GM12878 (cell line): ENCODE data around the gene TMPRSS13. TPM values are rescaled to one million over a fixed set of nuclear protein-coding genes. Genes with fewer than 3 reads are reported as not detected.

Experiments used
- ATAC-seq: fragments of 200-7000 bp; cut with Tn5 transposase; 3 replicates; pipeline ENCODE4 v1.9.1; 2020; ENCODE audit warnings: mild to moderate bottlenecking, moderate library complexity
- BruUV-seq: library from RNA; stranded (reverse); fragments of 400-500 nt; replicated peaks from 2 replicates; lab custom pipeline; 2021; lab: Mats Ljungman, UMichigan
- CTCF ChIA-PET: fragments of 300-600 bp; sonication (Branson Sonifier 250); formaldehyde crosslinking; extraction: SDS; loops from one replicate; lab custom pipeline; 2021; ENCODE audit warnings: inconsistent platforms; lab: Yijun Ruan, JAX
- POLR2A ChIA-PET: fragments of 350-600 bp; formaldehyde crosslinking; extraction: SDS; loops from one replicate; lab custom pipeline; 2021; ENCODE audit warnings: inconsistent platforms; lab: Charles Lee
- RAD21 ChIA-PET: fragments of 300-600 bp; sonication (Branson Sonifier 250); formaldehyde crosslinking; loops from one replicate; lab custom pipeline; 2023; ENCODE audit warnings: antibody characterized with exemption; ENCODE audit not compliant: unreplicated experiment; lab: Charles Lee
- SMC1A ChIA-PET: fragments of 300-600 bp; sonication (Branson Sonifier 250); formaldehyde crosslinking; loops from one replicate; lab custom pipeline; 2023; ENCODE audit not compliant: unreplicated experiment, uncharacterized antibody; lab: Charles Lee
- DNase-seq: peaks from one replicate; pipeline ENCODE4 v3.0.0-alpha.2; 2011; ENCODE audit warnings: low read depth, low spot score
- FAIRE-seq: peaks from 3 replicates; lab custom pipeline; 2011; peaks lifted over from hg19 to GRCh38; lab: Jason Lieb, UNC
- H2AFZ ChIP-seq: 2 replicates; pipeline ENCODE4 v1.6.0; 2011; ENCODE audit warnings: low read depth, low read length, control low read depth; ENCODE audit not compliant: control insufficient read depth
- H3K27ac ChIP-seq: 2 replicates; pipeline ENCODE4 v1.5.1; 2011; ENCODE audit warnings: control low read depth; ENCODE audit not compliant: control insufficient read depth, insufficient read depth
- H3K27me3 ChIP-seq, 2 experiments: replicated peaks in 1 of 2; 2 replicates each; pipeline versions ENCODE4 v1.6.0 to v1.6.1; 2011; ENCODE audit warnings: low read length in 1 of 2; ENCODE audit not compliant: control insufficient read depth in 2 of 2, insufficient read depth in 2 of 2
- H3K36me3 ChIP-seq, 2 experiments: 2 replicates each; pipeline ENCODE4 v1.5.1; 2011; ENCODE audit warnings: low read length in 1 of 2; ENCODE audit not compliant: control insufficient read depth in 2 of 2, insufficient read depth in 2 of 2
- H3K4me1 ChIP-seq: 2 replicates; pipeline ENCODE4 v1.6.1; 2011; ENCODE audit warnings: mild to moderate bottlenecking, low read length, moderate library complexity, mixed read lengths; ENCODE audit not compliant: control insufficient read depth, insufficient read depth
- H3K4me2 ChIP-seq: 2 replicates; pipeline ENCODE4 v1.6.0; 2011; ENCODE audit warnings: control low read depth; ENCODE audit not compliant: control insufficient read depth, insufficient read depth
- H3K4me3 ChIP-seq: fragments of 200-600 bp; sonication (generic); 2 replicates; pipeline ENCODE4 v1.5.1; 2016
- H3K79me2 ChIP-seq: 2 replicates; pipeline ENCODE4 v1.6.0; 2011; ENCODE audit warnings: low read length; ENCODE audit not compliant: control insufficient read depth, insufficient read depth
- H3K9ac ChIP-seq: 2 replicates; pipeline ENCODE4 v1.8.0; 2011; ENCODE audit warnings: low read length, control low read depth, mixed read lengths; ENCODE audit not compliant: control insufficient read depth, insufficient read depth
- H3K9me3 ChIP-seq: replicated peaks from 3 replicates; pipeline ENCODE4 v1.5.1; 2011; ENCODE audit warnings: mild to moderate bottlenecking, low read length; ENCODE audit not compliant: control insufficient read depth, insufficient read depth
- H4K20me1 ChIP-seq: 2 replicates; pipeline ENCODE4 v1.6.0; 2011; ENCODE audit not compliant: control insufficient read depth, insufficient read depth
- EZH2 ChIP-seq: IDR thresholded peaks from 2 replicates; pipeline ENCODE4 v1.6.1; 2012; ENCODE audit warnings: low read depth, mild to moderate bottlenecking, control low read depth, inconsistent platforms, low read length, borderline replicate concordance; ENCODE audit not compliant: control insufficient read depth
- NR2C2 ChIP-seq: IDR thresholded peaks from 2 replicates; pipeline ENCODE4 v1.6.1; 2011; ENCODE audit warnings: borderline replicate concordance, low read depth; ENCODE audit not compliant: control insufficient read depth, insufficient read length
- STAT3 ChIP-seq: IDR thresholded peaks from 2 replicates; pipeline ENCODE4 v1.6.1; 2011; ENCODE audit warnings: low read depth, low read length, improper control_type of control experiment
- TAF1 ChIP-seq: IDR thresholded peaks from 2 replicates; pipeline ENCODE4 v1.6.1; 2011; ENCODE audit warnings: mild to moderate bottlenecking, low read depth, low read length, borderline replicate concordance
- TCF3 ChIP-seq: IDR thresholded peaks from 2 replicates; pipeline ENCODE4 v1.6.1; 2012; ENCODE audit warnings: low read depth, mild to moderate bottlenecking, low read length, borderline replicate concordance; ENCODE audit not compliant: insufficient read depth
- ZBTB33 ChIP-seq: fragments of 450-650 bp; IDR thresholded peaks from 2 replicates; pipeline ENCODE4 v1.6.1; 2017; ENCODE audit warnings: mild to moderate bottlenecking
- WGBS: methylation state at CpG from one replicate; pipeline ENCODE4 v1.1.6; 2016; ENCODE audit warnings: low lambda C conversion rate; ENCODE audit not compliant: insufficient replicate concordance, insufficient coverage; ENCODE audit errors: missing lambda C conversion rate; 5-methylcytosine and 5-hydroxymethylcytosine counted together
- in situ Hi-C: fragments of 300-500 bp; cut with MboI; formaldehyde crosslinking; loops from 9 replicates; pipeline ENCODE4 v1.14.3; 2018; ENCODE audit warnings: mixed read lengths
- intact Hi-C: fragments of 100-400 bp; cut with micrococcal nuclease; formaldehyde crosslinking; loops from one replicate; pipeline ENCODE4 v1.14.2; 2022; ENCODE audit not compliant: unreplicated experiment
- polyA plus RNA-seq, 11 experiments: library from polyadenylated mRNA; depleted of rRNA in 4 of 11; unstranded in 6 of 11; stranded (reverse) in 5 of 11; fragments of >200 nt; fragmentation: Nextera tagmentation in 4 of 11; fragmentation: Illumina TruSeq in 1 of 11; extraction: Ambion mirVana in 4 of 11; extraction: Trizol in 1 of 11; gene quantifications; 1 replicate in 1 of 11; 2 replicates in 10 of 11; pipeline versions ENCODE4 v1.2.1 to v1.2.3, GENCODE V29; 2011 to 2016; ENCODE audit warnings: inconsistent platforms in 2 of 11, missing spikeins in 2 of 11, low read depth in 1 of 11
- total RNA-seq, 4 experiments: library from RNA; depleted of rRNA in 3 of 4; stranded (reverse); fragments of >200 nt in 3 of 4; fragmentation: Illumina TruSeq in 1 of 4; extraction: Trizol in 1 of 4; gene quantifications; 2 replicates each; pipeline versions ENCODE4 v1.2.1 to v1.2.3, GENCODE V29; 2013 to 2021

TMPRSS13 gene
- total and polyA plus RNA-seq, 10 of the 15 experiments (the other 5 are each of a cell fraction or from before 2014, with no cell fraction given), result 0.05 to 0.50 (median 0.26) TPM; not detected in 2

DNA sequence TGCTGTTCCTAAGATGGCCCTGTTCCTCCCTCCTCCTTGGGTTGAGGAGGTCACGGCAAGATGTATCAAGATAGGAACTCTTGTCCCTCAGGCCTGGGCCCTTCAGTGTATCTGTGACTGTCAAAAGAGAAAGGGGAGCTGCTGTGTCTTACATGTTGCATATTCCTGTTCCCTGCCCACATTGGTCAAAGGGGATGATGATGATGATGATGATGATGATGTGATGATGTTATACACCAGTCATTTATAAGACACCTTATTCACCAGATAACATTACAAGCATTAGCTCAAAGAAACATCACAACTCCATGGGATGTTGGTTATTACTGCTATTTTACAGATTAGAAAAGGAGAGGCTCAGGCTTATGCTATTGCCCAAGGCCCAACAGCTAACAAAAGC lies 66.4 kb downstream of the TMPRSS13 start:
- POLR2A ChIA-PET, result interaction anchor here (0.6 kb wide), 1 partner anchor 105 kb away, joined by 4 read pairs; no protein-coding TSS in a partner anchor
- 0% methylated on average over 1 of the region's 1 CpG for WGBS
- no peaks in the 10 kb centered on the region for H3K4me1 ChIP-seq
- BruUV-seq, result no TSS peak
- no peak overlapping the region for H3K4me3 ChIP-seq
- CTCF ChIA-PET, result no interaction called here
- no peak overlapping the region for H3K27ac ChIP-seq
- in situ Hi-C loops, result no loop called here
- H3K79me2 ChIP-seq, result no peaks in the 10 kb centered on the region
- no peaks in the 10 kb centered on the region for H3K9me3 ChIP-seq
- no peak overlapping the region for H3K4me2 ChIP-seq
- SMC1A ChIA-PET, result interaction anchor here (1.3 kb wide), 1 partner anchor 9 kb away, joined by 3 read pairs; no protein-coding TSS in a partner anchor
- no peak for TF ChIP-seq NR2C2
- no peak for TF ChIP-seq STAT3
- no peak for TF ChIP-seq TAF1
- no peak for TF ChIP-seq TCF3
- TF ChIP-seq EZH2, result no peak
- TF ChIP-seq ZBTB33, result no peak
- DNase-seq (no peak), FAIRE-seq (no peak), ATAC-seq (no peak)
- H2AFZ ChIP-seq, result no peak overlapping the region
- H3K9ac ChIP-seq, result no peak overlapping the region
- RAD21 ChIA-PET, result no interaction called here
- H4K20me1 ChIP-seq, result no peaks in the 10 kb centered on the region
- intact Hi-C loops, result no loop called here
- no peaks in the 10 kb centered on the region for H3K36me3 ChIP-seq
- no peaks in the 10 kb centered on the region; a peak in 1 of 4 replicates for H3K27me3 ChIP-seq
